Stimulated activated CD8-positive, alpha-beta memory T cell treated with anti-CD3 and anti-CD28 coated beads, Interleukin-7, amount 100 ng/mL, for 48 hours (primary cell): ENCODE data around the gene PHIP.

Source experiments
- DNase-seq, 2 donors: peaks; one replicate each; pipeline ENCODE4 v3.0.0-alpha.2; 2020; ENCODE audit warnings: low read depth in 1 of 2; ENCODE audit errors: extremely low read depth in 1 of 2

The PHIP gene

DNA sequence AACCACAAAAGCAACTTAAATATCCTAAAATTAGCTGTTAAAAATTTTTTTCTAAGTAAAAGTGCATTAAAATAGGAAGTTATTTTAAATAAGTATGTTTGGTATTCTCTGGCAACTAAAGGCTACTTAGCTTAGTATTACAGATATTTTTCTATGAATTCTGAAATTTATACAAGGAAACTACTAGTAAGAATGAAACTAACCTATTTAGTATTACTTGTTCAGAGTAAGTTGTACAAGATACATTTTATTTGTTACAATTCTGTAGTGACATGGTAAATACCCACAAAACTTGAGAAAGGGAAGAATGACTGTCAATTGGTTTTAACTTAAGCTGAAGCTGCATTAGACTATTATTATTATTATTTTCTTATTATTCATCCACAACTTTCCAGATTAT, 6.5 kb downstream of the PHIP start:
- no peak for DNase-seq

GRCh38 chr6:79070206-79070825, 7.7 kb downstream of the PHIP start:
- DNase-seq, result no peak

DNA sequence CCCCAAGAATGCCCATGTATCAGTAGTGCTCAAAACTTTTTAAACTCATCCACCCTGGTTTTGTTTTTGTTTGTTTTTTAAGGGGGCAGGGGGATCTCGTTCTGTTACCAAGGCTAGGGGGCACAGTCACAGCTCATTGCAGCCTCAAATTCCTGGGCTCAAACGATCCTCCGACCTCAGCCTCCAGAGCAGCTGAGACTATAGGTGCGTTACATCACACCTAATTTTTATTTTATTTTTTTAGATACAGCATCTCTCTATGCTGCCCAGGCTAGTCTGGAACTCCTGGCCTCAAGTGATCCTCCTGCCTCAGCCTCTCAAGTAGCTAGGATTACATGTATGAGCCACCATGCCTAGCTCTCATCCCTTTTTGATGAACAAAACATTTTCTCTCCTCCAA, 11.2 kb downstream of the PHIP start:
- no peak for DNase-seq

DNA sequence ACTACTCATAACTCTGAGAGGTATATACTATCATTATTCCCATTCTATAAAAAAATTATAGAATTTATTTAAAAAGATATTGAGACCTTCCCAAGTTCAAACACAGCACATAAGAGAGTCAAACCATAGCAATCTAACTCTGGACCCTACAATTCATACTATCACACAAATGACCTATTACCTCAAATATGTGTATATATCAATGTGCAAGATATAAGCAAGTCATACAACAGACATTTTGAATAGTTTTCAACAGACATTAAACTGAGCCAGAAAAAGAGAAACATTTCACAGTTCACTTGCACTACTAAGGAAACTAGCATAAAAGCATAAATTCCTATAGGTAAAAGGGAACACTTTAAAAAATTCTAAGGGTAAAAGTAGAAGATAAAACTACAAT, 11.7 kb downstream of the PHIP start:
- DNase-seq, result no peak

GRCh38 chr6:79065232-79065631, 12.8 kb downstream of the PHIP start:
- DNase-seq, result no peak

DNA sequence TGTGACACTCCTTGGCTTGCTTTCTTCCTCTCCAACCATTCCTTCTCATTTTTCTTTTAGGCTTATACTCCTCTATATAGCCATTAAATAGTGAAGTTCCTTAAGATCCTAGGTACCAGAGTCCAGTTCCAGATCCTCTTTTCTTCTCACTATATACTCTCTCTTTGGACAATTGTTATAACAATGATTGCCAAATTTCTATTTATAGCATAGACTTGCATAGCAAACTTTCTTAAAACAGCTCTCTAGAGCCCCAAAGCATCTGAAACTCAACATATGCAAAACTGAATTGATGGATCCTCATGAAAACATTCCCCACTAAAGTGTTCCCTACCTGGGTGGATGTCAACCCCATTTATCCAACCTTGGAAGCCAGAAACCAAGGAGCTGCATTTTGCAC, 13.4 kb downstream of the PHIP start:
- DNase-seq, result no peak

DNA sequence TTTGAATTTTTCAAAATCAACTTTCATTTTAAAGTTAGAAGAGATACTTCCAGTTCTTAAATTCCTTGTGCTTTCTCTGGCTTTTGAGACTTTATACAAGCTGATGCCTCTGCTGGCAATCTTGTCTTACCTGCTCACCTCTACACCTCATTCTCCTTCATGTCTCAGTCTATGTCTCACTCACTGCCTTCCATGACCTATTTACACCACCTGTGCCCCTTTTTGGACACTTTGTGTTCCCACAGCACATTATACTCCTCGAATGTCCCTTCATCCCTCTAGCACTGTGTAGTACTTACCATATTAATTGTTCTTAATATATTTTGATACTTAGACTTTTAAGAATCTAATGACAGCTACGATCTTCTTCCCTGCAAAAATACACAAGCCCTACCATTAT, 15.3 kb downstream of the PHIP start:
- no peak for DNase-seq

DNA sequence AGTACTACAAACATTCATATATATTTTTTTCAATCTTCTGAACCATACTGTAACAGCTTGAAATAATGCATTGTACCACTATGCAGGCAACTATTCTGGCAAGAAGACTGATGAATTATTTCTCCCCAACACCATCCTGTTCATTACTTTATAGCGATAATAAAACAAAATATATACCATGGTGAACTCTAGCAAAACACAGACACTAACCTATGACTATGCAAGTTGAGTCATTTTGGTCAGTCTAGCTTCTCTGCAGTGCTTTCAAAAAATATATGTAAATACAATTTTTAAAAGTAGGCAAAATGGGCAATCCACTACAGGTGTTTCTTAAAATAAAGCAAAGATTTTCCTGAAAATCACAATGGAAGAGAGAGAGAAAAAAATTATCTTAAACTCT, 20.3 kb downstream of the PHIP start:
- no peak for DNase-seq

- DNase-seq, result no peak
Observed at GRCh38 chr6:79056226-79056625, 21.8 kb downstream of the PHIP start.

DNA sequence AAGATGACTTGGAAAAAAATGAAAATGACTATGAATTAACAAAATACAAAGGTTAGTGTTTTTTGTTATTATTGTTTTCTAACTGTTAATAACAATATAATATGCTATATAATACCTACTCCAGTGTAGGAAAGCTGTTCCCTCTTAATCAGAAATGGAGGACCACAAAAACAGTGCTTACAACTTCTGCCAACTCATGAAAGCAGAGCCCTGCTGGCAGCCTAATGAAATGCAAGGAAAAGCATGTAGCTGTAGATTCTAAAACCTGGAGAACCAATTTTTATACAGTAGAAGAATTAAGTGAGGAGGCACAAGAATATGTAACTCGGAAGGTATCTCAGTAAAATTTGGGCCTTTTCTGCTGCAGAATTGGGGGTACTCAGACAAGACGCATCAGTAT, 29.4 kb downstream of the PHIP start:
- no peak for DNase-seq

GRCh38 chr6:79047072-79047471, 31.0 kb downstream of the PHIP start:
- DNase-seq, result no peak

- DNase-seq, result no peak
Observed at GRCh38 chr6:79045966-79046365, 32.1 kb downstream of the PHIP start.

DNA sequence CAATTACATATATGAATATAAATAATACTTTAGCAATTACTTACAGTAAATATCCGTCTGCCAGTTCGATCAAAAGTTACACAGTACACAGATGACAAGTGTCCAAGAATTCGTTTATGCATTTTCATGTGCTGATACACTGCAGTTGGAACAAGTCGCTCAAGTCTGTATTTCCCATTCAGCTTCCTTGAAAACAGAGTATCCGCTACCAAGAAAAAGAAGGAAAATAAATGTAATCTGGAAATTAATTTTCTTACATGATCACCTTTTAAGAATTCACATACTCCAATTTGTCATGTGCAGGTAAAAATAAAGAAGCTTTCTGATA, 35.3 kb downstream of the PHIP start:
- no peak for DNase-seq

GRCh38 chr6:79042088-79042798, 35.8 kb downstream of the PHIP start:
- no peak for DNase-seq

DNA sequence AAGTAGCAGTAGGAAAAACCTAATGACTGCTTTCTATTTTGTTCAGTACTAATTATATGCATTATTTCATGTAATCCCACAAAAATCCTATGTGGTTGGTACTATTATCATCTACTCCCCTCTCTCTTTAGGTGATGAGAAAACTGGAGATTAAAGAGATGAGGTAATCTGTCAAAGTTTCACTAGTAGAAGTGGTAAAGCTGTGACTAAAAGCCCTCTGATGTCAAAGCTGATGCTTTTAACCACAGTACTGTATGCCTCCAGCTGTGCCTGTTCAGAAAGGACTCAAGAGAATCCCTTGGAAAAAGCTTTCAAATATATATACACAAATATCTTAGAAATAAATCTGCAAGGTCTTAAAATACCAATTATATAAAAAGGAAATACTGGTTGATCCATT, 38.0 kb downstream of the PHIP start:
- DNase-seq, result no peak

- DNase-seq, result no peak
Observed at GRCh38 chr6:79038061-79038460, 40.0 kb downstream of the PHIP start.

GRCh38 chr6:79034865-79035264, 43.2 kb downstream of the PHIP start:
- no peak for DNase-seq

DNA sequence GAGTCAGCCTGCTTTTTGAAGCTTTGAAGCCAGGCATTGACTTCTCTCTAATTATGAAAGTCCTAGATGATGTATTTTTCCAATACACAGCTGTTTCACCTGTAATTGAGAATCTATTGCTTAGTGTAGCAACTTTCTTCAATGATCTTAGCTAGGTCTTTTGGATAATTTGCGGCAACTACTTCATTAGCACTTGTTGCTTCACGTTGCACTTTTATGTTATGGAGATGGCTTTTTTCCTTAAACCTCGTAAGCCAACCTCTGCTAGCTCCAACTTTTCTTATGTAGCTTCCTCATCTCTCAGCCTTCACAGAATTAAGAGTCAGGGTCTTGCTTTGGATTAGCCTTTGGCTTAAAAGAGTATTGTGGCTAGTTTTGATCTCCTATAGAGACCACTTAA, 44.8 kb downstream of the PHIP start:
- DNase-seq, result no peak

DNA sequence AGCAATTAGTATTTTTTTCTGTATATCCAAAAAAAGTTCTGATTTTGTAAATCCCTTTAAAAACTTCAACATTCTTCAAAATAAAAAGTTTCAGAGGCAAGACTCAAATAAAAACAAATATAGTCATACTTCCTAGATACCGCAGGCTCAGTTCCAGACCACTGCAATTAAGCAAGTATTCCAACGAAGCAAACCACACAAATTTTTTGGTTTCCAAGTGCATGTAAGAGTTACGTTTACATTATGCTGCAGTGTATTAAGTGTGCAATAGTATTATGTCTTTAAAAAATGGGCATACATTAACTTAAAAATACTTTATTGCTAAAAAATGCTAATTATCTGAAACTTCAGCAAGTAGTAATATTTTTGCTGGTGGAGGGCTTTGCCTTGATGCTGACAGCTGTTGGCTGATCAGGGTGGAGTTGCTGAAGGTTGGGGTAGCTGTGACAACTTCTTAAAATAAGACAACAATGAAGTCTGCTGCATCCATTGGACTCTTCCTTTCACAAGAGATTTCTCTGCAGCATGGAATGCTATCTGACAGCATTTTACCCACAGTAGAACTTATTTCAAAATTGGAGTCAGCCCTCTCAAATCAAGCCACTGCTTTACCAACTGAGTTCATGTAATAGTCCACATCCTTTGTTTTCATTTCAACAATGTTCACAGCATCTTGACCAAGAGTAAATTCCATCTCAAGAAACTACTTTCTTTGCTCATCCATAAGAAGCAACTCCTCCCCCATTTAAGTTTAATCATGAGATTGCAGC, 46.0 kb downstream of the PHIP start:
- DNase-seq, result no peak

GRCh38 chr6:79030511-79030910, 47.5 kb downstream of the PHIP start:
- DNase-seq, result no peak

DNA sequence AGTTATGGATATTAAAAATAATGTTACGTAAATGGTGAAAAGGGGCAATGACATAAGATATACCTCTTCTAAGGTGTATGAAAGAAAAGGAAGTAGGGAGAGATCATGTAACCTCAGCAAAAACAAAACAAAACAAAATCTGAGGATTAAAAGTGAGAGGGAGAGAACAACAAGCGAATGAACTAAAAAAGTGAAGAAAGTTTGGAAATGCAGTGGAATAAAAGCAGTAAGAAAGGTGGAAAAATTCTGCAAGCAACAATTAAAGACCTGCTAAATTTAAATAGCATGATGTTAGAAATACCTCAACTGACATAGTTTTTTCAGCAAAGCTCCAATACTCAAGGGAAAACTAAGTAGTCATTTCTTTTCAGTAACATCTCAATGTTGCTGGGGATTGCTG, 48.0 kb downstream of the PHIP start:
- no peak for DNase-seq

- no peak for DNase-seq
Observed at GRCh38 chr6:79028641-79029314, 49.3 kb downstream of the PHIP start.
